Left forelimb (tissue), 1 donor: ENCODE data around the gene BEX4.
A peak's percentile ranks its signal among the peaks of the same experiment; 100 is the strongest.

Experiments used
- DNase-seq: peaks from one replicate; pipeline ENCODE4 v3.0.0-alpha.2; 2018; ENCODE audit warnings: low spot score

BEX4 gene

DNA sequence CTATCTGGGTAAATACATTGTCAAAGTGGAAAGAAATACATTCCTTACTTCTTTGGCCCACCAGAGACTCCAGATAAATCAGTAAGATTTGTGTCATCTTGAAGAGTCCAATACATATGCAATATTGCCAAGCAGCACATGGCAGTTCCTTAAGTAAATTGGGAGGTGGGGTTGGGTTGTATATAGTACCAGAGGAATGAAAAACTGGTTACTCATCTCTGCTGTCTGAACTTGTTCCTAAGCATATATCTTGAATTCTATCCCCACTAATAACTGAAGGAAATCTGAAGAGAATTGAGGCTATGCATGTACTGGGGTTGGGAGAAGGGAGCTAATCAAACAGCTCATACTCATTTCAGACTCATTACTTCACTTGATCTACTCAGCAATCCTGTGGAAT lies 25.2 kb downstream of the BEX4 start:
- no peak for DNase-seq

DNA sequence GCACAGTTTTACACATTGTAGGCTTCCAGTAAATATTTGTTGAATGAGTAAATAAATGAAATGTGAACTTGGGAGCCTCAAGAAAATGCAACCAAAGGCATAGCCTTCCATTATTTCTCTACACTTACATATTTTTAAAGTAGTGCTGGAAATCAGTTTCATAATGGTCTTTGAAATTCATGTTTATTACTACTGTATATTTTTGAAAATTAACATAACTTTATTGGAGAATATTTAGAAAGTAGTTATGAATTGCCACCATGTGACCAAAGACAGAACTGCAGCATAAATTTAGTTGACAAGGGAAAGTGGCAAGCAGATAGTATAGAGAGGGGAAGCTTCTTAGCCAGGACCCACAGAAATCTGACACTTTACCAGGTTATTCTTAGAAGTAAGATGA lies 33.6 kb downstream of the BEX4 start:
- DNase-seq = no peak

DNA sequence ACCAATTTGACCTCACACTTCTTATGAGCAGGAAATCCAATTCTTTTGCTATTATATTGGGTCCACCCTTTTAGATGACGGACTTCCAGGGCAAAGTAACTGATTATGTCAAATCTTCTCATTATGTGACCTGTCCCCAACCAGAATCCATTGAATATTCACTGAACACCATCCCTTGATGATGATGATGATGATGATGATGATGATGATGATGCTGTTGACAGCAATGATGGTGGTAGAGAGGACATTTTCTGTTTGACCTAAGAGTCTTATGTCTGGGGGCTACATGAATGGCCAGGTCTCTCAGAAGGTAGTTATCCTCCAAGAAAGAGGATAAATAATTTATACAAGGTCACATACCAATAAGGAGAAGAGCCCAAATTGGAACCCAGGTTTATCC lies 34.9 kb downstream of the BEX4 start:
- DNase-seq = no peak

DNA sequence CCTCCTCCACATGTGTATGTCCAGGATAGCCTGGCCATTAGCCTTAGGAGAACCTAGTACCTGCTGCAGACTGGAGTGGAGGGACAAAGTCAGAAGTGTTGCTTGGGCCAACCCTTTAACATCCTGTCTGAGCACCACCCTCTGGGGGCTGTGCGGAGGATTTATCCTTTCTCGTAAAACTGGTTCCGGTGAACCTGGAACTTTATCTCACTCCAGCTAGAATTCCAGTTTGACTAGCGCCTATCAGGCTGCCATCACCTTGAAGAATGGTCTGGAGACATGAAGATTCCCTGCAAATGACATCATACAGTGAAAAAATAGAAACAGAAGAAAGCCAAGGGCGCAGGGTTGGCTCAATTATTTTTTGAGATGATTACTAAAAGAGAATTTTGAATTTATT lies 36.1 kb downstream of the BEX4 start:
- DNase-seq = no peak

DNA sequence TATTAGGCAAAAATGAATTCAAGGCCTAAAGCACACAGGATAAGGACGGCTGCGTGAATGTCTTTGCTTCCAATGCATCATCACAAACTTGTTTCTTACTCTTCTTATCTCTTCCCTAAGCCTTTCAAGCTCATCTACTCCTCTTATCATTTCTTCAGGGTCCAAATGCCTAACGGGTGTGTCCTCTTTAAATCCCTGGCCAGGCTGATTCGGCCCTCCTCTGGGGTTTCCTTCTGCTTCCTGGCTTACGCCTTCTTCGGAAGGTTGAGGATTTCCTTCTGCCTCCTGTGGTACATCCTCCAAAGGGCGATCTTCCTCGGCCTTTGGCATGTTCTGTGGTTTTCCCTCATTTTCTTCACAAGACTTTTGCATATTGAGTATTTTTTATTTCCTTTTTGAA lies 38.7 kb downstream of the BEX4 start:
- DNase-seq = no peak

DNA sequence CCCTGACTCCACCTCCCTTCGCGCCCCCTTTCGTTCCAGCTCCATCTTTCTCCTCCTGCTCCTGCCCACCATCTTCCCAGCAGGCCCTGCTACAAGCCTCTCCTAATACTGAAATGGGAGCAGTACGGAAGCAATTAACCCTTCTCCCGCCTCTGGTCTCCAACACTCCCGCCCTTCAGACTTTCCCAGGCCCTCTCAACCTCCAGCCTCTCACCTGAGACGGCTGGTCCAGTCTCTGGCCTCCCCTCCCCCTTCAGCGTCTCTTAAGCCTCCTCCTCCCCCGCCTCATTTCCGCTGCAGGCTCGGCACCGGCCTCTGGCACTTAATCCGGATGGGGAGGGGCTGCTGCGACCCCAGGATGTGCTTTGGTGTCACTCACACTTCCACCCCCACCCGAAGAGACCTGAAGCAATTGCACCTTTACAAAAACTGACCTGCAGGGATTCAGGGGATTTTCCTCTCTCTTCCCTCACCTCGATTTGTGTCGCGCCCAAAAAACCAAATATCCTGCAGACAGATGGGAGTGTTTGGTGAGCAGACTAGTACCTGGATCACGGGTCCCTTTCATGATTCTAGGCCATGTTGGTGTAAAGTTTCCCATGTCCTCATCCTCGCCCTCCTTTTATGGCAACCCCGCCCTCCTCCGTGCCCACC lies 39.4 kb downstream of the BEX4 start:
- peak; percentile 71 for DNase-seq

DNA sequence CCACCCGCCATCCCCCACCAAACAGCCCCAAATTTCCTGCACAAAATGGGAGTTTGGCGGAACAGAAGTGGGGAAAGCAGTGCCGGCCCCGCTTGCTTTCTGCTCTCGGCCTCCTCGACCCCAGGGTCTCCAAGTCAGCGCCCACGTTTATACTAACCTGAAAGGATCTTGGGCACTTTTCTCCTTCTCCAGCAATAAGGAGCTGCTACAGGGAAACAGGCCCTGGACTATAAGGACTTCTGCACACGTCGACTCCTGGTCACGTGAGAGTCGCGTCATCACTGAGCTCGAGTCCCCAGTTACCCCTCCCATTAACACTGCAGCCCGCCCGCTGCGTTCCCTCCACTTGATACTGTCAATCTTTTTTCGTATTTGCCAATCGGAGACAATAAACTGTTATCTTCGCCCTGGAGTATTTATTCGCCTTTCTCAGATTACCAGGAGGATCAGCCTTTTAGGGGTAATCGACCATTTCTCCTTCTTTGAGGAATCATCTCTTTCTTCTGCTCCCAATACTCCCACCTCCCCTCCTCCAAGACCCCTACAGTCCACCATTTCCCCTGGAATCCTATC lies 40.1 kb downstream of the BEX4 start, which contains the start of gene TCEAL8:
Gene TCEAL8, minus strand, starts transcription at position 235 of the 573 bp plus-strand sequence. CDS start 1,176 bp downstream, outside the sequence.
- peak; percentile 76 for DNase-seq

DNA sequence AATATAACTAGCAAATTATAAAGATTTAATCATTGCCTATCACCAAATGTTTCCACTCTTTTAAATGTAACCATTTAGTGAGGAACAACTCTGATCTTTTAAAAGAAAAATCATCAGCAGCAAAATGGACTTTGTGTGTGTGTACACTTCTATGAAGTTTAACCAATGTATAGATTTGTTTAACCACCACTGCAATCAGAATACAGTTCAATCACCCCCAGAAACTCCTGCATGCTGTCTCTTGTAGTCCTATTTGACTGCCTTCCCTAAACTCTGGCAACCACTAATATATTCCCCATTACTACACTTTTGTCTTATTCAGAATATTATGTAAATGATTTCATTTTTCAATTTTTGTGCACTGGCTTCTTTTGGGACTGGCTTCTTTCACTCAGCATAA lies 41.7 kb downstream of the BEX4 start:
- DNase-seq = no peak

DNA sequence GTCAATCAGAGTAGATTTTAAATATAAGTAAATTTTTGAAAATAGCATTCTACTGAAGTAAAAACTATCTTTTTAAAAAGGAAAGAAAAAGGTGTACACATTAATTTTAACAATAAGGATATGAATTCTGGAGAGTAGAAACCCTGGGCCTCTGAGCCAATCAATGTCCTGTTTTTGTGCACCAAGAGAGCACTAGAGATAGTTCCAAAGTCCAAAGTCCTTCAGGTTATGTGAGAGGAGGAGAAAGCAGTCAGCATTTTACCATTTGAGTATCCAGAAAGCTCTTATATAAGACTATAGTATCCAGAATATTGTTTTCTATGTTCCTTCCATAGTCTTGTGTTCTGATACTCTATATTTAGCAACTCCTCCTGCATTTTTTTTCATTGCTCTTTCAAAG lies 43.4 kb downstream of the BEX4 start:
- no peak for DNase-seq
